SK-N-MC (cell line): ENCODE results near the gene NCOA6.

Source experiments
- EZH2 ChIP-seq: fragments of 200-600 bp; sonication (generic); IDR thresholded peaks from one replicate; pipeline ENCODE4 v1.6.1; 2017; ENCODE audit warnings: antibody characterized with exemption
- POLR2AphosphoS5 ChIP-seq: IDR thresholded peaks from 2 replicates; pipeline ENCODE4 v1.6.1; 2012; ENCODE audit warnings: mild to moderate bottlenecking, low read depth, low read length, borderline replicate concordance

DNA sequence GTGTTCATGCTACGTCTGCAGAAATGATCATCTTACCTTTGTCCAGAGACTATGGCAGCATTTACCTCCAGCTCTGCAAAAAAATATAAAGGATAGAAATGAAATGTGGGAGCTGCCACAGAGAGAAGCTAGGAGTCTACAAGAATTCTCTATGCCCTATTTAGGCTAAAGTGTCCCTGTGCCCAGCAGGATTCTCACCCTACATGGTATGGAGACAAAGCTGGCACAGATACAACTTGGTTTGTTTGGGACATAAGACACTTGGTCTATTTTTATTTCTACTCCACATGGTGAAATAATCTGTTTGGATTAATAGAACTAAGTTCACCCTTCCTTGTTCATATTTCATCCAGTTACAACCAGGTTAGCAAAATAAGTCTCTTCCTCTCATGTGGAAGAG, 92.9 kb downstream of the NCOA6 start:
- no peak for TF ChIP-seq POLR2AphosphoS5
- no peak for TF ChIP-seq EZH2
